ENCODE data around the gene TPK1. TPM values are rescaled to one million over a fixed set of nuclear protein-coding genes. Genes with fewer than 3 reads are reported as not detected.

The TPK1 gene
- polyA plus RNA-seq, 1 experiment, result 0.38 TPM

DNA sequence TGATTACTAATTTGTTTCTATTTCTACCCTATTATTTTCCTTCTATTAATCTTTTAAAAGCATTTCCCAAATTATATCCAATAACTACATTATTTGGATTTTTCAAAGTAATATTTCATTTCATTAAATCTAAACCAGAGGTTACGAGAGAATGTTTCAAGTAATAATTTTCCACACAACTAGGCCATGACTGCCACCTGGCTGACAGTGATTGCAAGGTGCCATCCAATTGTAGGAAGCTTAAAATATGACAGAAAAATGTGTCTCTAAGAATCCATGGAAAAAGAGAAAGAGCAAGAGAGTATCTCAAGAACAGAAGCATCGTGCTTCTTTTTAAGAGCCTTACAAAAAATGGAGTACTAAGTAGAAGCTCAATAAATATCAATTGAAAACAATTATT is 48.7 kb downstream of the TPK1 start:
- no peak for DNase-seq (ENCODE audit: low read depth, low spot score)
- POLR2A ChIA-PET, result no interaction called here

DNA sequence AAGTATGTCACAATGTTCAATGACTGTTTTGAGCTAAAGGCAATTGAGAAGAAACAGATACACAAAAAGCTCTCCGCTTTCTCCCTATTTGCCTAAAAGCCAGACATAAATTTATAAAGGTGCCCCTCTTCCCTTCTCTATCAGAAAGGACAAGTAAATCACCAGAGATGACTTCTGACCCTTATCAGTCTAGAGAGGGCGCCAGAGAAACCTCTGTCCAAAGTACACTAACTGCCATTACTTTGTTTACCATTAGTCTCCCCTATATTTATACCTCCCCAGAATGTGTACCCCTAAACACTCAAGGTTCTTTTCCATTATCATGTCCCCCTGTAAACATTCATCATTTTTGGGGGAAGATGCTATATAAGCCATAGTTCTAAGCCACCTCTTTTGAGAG is 49.3 kb downstream of the TPK1 start:
- ChIA-PET POLR2A (no interaction called here), CTCF (no interaction called here)
- Histone ChIP-seq H3K27me3 (ENCODE audit: control insufficient read depth, insufficient read depth, low read length) (no peaks in the 10 kb centered on the region), H3K4me3 (ENCODE audit: low read depth, low read length) (no peak overlapping the region), H3K9me3 (ENCODE audit: control insufficient read depth, insufficient read depth, low read length) (no peaks in the 10 kb centered on the region), H3K27ac (ENCODE audit: low read depth, low read length) (no peak overlapping the region)
- TF ChIP-seq, protein P1, sequence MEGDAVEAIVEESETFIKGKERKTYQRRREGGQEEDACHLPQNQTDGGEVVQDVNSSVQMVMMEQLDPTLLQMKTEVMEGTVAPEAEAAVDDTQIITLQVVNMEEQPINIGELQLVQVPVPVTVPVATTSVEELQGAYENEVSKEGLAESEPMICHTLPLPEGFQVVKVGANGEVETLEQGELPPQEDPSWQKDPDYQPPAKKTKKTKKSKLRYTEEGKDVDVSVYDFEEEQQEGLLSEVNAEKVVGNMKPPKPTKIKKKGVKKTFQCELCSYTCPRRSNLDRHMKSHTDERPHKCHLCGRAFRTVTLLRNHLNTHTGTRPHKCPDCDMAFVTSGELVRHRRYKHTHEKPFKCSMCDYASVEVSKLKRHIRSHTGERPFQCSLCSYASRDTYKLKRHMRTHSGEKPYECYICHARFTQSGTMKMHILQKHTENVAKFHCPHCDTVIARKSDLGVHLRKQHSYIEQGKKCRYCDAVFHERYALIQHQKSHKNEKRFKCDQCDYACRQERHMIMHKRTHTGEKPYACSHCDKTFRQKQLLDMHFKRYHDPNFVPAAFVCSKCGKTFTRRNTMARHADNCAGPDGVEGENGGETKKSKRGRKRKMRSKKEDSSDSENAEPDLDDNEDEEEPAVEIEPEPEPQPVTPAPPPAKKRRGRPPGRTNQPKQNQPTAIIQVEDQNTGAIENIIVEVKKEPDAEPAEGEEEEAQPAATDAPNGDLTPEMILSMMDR (IDR thresholded peaks at IDR 0.05; ENCODE audit: low read depth, low read length), result no peak
- no peak for DNase-seq (ENCODE audit: low read depth, low spot score)

More for the DNA sequence above, 48.7 kb downstream of the TPK1 start:
- Histone ChIP-seq H3K27me3 (ENCODE audit: control insufficient read depth, insufficient read depth, low read length) (no peaks in the 10 kb centered on the region), H3K9me3 (ENCODE audit: control insufficient read depth, insufficient read depth, low read length) (no peaks in the 10 kb centered on the region), H3K4me3 (ENCODE audit: low read depth, low read length) (no peak overlapping the region), H3K27ac (ENCODE audit: low read depth, low read length) (no peak overlapping the region)
- CTCF ChIA-PET, result no interaction called here
- TF ChIP-seq, protein P1 (IDR thresholded peaks at IDR 0.05; ENCODE audit: low read depth, low read length), result no peak

DNA sequence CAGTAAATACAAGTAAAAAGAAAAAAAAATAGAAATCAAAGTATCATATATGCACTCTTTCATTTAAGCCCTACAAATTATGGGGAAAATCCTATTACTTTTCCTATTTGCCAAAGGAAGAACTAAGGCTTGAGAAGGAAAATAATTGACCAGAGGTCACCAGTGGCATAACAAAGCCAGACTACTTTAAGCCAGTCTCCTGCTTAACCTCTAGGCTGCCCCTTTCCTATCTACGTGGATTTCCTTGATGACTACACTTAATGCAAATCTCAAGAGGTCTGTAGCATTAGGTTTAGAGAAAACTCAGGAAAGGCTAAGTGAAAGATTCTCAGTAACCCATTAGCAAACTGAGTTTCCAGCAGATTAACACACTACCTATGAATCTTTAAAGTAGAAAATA is 49.8 kb downstream of the TPK1 start:
- CTCF ChIA-PET, result no interaction called here
- TF ChIP-seq, protein P1 (IDR thresholded peaks at IDR 0.05; ENCODE audit: low read depth, low read length), result no peak
- Histone ChIP-seq H3K27me3 (ENCODE audit: control insufficient read depth, insufficient read depth, low read length) (no peaks in the 10 kb centered on the region), H3K9me3 (ENCODE audit: control insufficient read depth, insufficient read depth, low read length) (no peaks in the 10 kb centered on the region), H3K27ac (ENCODE audit: low read depth, low read length) (no peak overlapping the region), H3K4me3 (ENCODE audit: low read depth, low read length) (no peak overlapping the region)
- DNase-seq (ENCODE audit: low read depth, low spot score), result no peak
- POLR2A ChIA-PET, result no interaction called here

DNA sequence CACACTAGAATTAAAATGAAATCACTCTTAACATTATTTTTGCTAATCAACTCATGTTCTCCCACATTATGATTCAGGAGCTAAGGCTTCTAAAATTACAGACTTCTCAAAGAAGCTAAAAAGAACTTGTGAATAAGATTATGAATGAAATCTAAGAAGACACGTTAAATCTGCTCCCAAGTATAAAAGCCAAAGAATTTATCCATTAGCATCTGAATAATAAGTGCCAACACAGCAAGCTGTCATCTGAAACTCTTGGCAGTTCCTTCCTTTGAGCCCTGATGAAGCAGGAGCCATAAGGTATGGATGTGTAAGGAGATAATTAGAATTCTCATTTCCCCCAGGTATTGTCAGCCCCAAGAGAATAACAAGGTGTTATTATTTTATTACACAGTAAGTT is 50.3 kb downstream of the TPK1 start:
- TF ChIP-seq, protein P1 (IDR thresholded peaks at IDR 0.05; ENCODE audit: low read depth, low read length), result no peak
- no peaks in the 10 kb centered on the region for H3K9me3 ChIP-seq (ENCODE audit: control insufficient read depth, insufficient read depth, low read length)
- DNase-seq (ENCODE audit: low read depth, low spot score), result no peak
- H3K4me3 ChIP-seq (ENCODE audit: low read depth, low read length), result no peak overlapping the region
- no peak overlapping the region for H3K27ac ChIP-seq (ENCODE audit: low read depth, low read length)
- no peaks in the 10 kb centered on the region for H3K27me3 ChIP-seq (ENCODE audit: control insufficient read depth, insufficient read depth, low read length)
- POLR2A ChIA-PET, result no interaction called here
- CTCF ChIA-PET, result no interaction called here

DNA sequence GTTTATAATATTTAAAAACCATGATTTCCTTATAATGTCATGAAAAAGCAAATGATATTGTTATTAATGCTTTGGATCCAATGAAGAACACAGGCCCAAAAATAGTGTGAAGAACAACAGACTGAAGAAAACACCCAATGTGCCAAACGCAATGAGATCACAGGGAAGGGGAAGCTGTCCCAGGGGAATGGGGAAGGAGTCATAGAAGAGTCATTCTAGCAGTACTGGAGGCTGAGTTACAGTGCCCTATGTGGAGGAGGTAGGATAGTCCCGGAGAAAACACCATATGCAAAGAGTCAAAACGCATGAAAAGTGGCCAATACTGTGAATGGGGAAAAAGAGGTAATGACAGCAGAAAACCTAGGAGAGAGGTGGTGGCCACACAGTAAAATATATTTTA is 50.9 kb downstream of the TPK1 start:
- DNase-seq (ENCODE audit: low read depth, low spot score), result no peak
- CTCF ChIA-PET, result no interaction called here

More for the DNA sequence above, 50.9 kb downstream of the TPK1 start:
- Histone ChIP-seq H3K27ac (ENCODE audit: low read depth, low read length) (no peak overlapping the region), H3K9me3 (ENCODE audit: control insufficient read depth, insufficient read depth, low read length) (no peaks in the 10 kb centered on the region), H3K27me3 (ENCODE audit: control insufficient read depth, insufficient read depth, low read length) (no peaks in the 10 kb centered on the region), H3K4me3 (ENCODE audit: low read depth, low read length) (no peak overlapping the region)
- TF ChIP-seq, protein P1 (IDR thresholded peaks at IDR 0.05; ENCODE audit: low read depth, low read length), result no peak
- POLR2A ChIA-PET, result no interaction called here
